Epidermal melanocyte (primary cell): Measurements from ENCODE around the gene PSMD14.
"Not testable (repeated sequence)": the region's sequence is repeated elsewhere in the genome, so short reads cannot be mapped to it uniquely, and the experiment has no call there.

Source experiments
- DNase-seq: peaks from one replicate; pipeline ENCODE4 v3.0.0; 2011; ENCODE audit warnings: low spot score; ENCODE audit not compliant: insufficient read length

Gene PSMD14

GRCh38 chr2:161335626-161336025 is 27.4 kb downstream of the PSMD14 start:
- no peak for DNase-seq

DNA sequence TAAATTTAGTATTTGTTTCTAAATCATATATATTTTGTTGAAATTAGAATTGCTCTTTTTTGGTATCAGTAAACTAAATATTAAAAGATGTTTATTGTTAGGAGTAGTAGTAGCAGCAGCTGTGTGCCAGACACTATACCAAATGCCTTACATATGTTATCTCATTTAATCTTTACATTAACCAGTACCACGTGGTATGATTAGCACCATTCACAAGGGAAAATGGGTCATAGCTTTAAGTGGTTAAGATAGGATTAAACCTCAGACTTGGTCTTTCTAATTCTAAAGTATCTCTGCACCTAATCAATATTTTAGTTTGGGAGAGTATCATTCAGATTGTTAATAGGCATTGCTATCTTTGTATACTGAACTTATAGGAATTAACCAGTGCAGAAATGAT is 29.0 kb downstream of the PSMD14 start:
- DNase-seq = no peak

GRCh38 chr2:161339532-161339931 is 31.3 kb downstream of the PSMD14 start:
- not testable (repeated sequence) for DNase-seq

GRCh38 chr2:161340930-161341413 is 32.7 kb downstream of the PSMD14 start:
- DNase-seq = not testable (repeated sequence)

- DNase-seq = no peak
These were observed 35.0 kb downstream of the PSMD14 start for GRCh38 chr2:161343235-161343634.

DNA sequence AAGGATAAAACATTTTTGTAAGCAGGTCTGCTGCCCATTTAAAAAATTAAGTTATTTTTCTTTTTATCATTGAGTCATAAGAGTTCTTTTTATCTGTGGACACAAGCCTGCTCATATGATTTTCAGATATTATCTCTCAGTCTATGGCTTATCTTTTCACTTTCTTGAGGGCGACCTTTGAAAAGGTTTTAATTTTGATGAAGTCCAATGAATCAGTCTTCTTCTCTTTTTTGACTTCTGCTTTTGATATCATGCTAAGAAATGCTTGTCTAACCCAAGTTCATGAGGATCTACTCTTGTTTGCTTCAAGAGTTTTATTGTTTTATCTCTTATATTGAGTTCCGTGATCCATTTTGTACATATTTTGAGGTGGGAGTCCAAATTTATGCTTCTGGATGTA is 36.5 kb downstream of the PSMD14 start:
- DNase-seq = no peak

DNA sequence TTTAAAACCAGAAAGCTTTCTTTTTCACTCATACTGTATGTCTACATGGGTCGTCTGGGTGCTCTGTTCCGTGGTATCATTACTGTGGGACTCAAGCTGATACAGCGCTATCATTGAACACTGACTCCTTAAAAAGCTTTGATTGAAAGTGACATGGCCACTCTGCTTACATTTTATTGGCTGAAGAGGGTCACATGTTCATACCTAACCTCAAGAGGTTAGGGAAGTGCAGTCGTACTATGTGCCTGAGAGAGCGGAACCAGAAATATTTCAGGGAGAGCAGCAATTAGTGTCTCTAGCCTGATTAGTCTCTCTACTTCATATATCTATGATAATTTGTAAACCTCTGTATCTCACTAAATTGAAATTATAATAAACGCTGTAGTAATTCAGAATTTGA is 43.5 kb downstream of the PSMD14 start:
- no peak for DNase-seq

DNA sequence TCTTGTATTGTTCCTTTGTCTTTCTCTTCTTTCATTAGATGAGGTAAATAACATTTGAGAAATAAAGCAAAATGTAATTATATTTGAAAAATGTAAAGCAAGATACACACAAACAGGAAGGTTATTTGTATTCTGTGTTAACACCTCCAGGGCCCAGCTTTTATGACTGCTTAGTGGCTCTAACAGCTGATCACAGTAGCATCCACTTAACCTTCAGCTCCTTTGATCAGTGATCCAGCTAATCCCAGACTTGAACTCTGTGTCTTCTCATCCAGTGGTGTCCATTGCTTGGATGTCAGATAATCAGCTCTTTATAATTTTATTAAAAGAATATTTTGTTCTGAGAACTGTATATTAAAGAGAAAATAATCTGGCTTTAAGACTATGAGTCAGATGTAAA is 44.5 kb downstream of the PSMD14 start:
- no peak for DNase-seq

DNA sequence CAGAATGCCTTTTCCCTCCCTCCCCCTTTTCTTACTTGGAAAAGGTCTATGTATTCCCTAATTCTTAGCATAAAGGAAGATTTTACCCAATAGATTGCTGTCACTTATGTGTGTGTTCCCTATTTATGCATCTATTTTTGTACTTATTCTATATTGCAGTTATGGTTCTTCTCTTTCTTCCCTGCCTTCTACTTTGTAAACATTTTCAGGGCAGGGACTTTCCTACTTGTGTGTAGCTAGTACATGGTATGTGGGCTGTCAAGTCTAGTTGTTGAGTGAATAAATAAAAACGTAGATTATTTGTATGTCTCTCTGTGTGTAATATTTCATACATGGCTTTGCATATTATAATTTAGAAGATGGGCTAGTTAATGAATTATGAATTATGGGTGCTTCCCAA is 45.3 kb downstream of the PSMD14 start:
- no peak for DNase-seq

GRCh38 chr2:161354106-161354505 is 45.9 kb downstream of the PSMD14 start:
- DNase-seq = no peak

DNA sequence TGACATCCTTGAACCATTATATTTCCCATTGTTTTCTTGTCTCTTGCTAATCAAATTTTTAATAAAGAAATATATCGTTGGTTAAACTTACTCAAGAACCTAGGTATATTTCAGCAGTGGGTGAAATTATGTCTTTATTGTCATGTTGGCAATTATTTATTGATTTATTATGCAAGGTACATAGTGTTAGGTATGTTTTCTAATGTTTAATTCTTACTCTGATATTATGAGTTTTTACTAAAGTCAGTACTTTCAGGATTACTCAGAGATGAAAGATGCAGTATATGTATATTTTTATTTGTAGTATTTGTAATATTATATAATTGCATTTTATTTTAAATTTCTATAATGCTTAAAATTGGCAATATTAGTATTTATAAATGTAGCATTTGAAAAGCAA is 46.9 kb downstream of the PSMD14 start:
- DNase-seq = no peak

DNA sequence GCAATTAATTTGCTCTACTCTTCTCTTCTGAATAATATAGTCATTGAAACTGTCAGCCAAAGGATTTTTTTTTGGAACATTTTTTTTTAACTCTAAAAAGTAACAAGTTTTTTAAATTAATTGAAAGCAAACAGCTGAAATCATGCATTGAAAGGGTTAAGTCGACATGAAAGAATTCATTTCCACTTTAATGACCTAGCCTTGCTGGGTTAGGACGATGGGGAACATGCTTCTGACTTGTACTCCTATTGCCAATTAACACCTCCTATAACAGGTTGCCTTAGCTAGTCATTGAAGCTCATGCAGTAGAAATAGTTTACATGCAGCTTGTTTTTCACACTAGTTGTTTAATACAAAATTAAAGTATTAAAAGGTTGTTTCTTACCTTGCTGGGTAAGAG is 47.8 kb downstream of the PSMD14 start:
- DNase-seq = no peak

GRCh38 chr2:161357097-161357496 is 48.9 kb downstream of the PSMD14 start:
- DNase-seq = no peak

GRCh38 chr2:161358838-161359237 is 50.6 kb downstream of the PSMD14 start:
- no peak for DNase-seq

- DNase-seq = not testable (repeated sequence)
These were observed 52.0 kb downstream of the PSMD14 start for GRCh38 chr2:161360095-161360654.

DNA sequence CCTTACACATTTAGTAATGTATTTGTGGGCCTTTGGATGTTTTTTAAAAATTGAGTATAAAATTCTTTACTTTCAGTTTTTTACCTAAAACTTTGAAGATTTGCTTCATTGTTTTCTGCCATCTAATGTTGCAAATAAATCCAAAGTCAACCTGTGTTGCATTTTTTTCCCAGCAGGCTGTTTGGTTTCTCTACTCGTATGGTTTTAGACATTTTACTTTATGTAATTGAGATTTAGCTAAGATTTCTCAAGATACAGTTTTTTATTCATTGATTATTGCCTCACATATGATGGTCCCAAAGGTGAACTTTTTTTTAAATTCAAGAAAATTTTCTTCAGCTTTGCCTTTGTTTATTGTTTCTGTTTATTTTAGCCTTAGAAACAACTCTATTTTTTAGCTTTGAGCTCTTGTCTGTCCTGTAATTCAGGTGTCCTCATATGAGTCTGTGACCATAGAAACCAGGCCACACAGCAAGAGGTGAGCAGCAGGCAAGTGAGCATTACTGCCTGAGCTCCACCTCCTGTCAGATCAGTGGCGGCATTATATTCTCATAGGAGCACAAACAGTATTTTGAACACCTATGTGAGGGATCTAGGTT is 54.4 kb downstream of the PSMD14 start:
- DNase-seq = no peak

GRCh38 chr2:161367675-161368074 is 59.5 kb downstream of the PSMD14 start:
- no peak for DNase-seq

DNA sequence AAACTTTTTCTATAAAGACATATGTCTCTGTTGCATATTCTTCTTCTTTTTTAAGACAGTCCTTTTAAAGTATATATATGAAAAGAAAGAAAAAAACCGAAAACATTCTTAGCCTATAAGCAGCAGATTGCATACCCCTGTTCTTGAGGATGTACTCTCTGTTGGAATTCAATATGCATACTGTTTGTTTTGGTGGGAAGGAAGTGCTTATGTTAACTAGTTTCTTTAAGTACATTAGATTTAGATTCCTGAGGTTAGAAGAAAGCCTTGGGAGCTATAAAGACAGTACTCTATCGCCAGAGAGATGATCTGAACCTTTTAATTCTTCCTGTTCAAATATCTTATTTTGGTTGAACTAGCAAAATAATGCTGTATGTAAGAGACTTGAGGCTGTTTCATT is 61.1 kb downstream of the PSMD14 start:
- no peak for DNase-seq

DNA sequence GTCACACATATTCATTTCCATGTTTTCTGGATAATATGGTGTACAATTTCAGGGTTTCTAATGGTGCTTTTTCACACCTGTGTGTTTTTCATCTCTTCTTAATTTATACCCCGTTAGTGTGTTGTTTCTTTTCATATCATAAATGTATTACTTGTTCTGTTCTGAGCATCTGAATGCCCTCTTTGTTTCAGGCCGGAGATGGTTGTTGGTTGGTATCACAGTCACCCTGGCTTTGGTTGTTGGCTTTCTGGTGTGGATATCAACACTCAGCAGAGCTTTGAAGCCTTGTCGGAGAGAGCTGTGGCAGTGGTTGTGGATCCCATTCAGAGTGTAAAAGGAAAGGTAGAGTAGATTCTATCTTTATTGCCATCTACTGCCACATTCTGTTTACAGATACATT is 62.8 kb downstream of the PSMD14 start:
- no peak for DNase-seq

GRCh38 chr2:161371869-161372268 is 63.6 kb downstream of the PSMD14 start:
- DNase-seq = no peak

DNA sequence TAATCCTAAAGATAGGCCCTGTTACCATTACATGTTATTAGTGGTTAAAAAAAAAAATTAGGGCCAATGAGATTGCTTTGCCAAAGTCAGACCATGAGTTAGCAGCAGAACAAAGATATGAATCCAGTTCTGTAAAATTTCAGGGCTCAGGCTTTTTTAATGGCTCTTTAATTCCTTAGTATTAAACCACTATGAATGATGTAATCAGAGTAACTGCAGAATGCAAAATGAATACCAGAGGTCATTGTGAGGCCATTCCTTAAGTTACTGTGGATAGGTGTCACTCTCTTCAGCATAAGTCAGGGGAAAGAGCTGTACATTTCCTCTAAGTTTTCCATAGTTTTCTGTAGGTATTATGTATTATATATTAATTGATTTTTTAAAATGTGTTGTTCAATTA is 65.7 kb downstream of the PSMD14 start:
- no peak for DNase-seq

GRCh38 chr2:161374446-161374845 is 66.2 kb downstream of the PSMD14 start:
- no peak for DNase-seq

- DNase-seq = no peak
These were observed 71.5 kb downstream of the PSMD14 start for GRCh38 chr2:161379740-161380139.

GRCh38 chr2:161381546-161381945 is 73.3 kb downstream of the PSMD14 start:
- no peak for DNase-seq
